ENCODE results near the gene CFAP58. TPM values are rescaled to one million over a fixed set of nuclear protein-coding genes. Genes with fewer than 3 reads are reported as not detected.

The CFAP58 gene
- total RNA-seq, 3 donors from 2014 or later, result 0.14 to 0.44 (median 0.17) TPM

DNA sequence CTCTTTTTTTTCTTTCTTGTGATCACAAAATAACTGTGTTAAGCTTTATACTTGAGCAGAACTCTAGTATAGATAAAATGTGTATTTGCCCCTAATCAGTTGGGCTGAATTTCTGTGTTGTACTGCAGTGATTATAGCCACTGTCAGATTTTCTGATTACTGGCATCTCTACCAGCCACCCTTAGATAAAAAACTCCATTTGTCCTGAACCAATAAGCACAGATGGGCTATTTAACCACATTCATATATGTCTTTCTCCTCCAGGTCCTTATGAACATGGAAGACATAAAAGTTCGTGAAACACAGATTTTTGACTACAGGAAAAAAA is 38.3 kb downstream of the CFAP58 start:
- no peak for TF ChIP-seq CTCF (IDR thresholded peaks at IDR 0.05)
- DNase-seq (no peak), ATAC-seq (no peak)
- Histone ChIP-seq H3K4me3 (no peak overlapping the region), H3K36me3 (ENCODE audit: low read depth) (no peaks in the 10 kb centered on the region), H3K9me3 (no peaks in the 10 kb centered on the region), H3K4me1 (ENCODE audit: low read depth) (no peaks in the 10 kb centered on the region)
- intact Hi-C loops (cut with DNase I, micrococcal nuclease), result no loop called here

DNA sequence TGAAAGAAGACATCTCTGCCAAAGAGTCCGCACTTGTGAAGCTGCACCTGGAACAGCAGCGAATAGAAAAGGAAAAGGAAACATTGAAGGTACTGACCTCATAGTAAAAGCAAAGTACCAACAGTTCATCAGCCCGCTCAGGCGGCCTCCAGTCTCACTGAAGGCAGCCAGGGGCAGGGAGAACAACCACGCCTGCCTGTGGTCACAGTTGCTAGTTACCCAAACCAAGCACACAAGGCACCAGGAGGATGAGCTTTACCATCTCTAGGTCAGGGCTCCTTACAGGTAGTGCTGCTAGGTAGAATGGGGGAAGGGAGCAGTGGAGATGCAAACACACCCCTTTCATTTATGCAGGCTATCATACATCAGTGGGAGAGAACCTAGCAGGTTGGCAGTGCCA is 39.8 kb downstream of the CFAP58 start:
- H3K9me3 ChIP-seq, result no peaks in the 10 kb centered on the region
- DNase-seq (no peak), ATAC-seq (no peak)
- no peaks in the 10 kb centered on the region for H3K4me1 ChIP-seq (ENCODE audit: low read depth)
- intact Hi-C loops (cut with DNase I, micrococcal nuclease), result no loop called here
- TF ChIP-seq CTCF (IDR thresholded peaks at IDR 0.05), result no peak
- no peak overlapping the region for H3K4me3 ChIP-seq
- H3K36me3 ChIP-seq (ENCODE audit: low read depth), result no peaks in the 10 kb centered on the region

DNA sequence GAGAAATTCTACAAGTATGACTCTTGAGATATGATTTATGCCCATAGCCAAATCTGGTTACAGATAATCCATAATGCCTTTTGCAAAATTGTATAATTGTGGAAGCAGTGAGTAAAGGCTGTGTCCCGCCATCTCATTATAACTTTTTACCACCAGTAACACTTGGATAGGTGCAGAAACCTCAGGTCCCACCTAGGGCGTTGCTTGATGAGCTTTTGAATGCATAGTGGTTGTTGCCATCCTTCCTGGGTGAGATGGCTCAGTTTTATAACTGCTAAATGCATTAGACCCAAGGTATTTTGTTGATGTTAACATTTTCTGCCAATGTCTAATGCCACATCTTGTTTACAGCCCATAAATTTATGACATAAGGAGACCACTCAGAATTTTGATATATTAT is 42.9 kb downstream of the CFAP58 start:
- ATAC-seq (no peak), DNase-seq (no peak)
- no peak for TF ChIP-seq CTCF (IDR thresholded peaks at IDR 0.05)
- Histone ChIP-seq H3K4me1 (ENCODE audit: low read depth) (no peaks in the 10 kb centered on the region), H3K4me3 (no peak overlapping the region), H3K9me3 (no peaks in the 10 kb centered on the region), H3K36me3 (ENCODE audit: low read depth) (no peaks in the 10 kb centered on the region)
- intact Hi-C loops (cut with DNase I, micrococcal nuclease), result no loop called here

DNA sequence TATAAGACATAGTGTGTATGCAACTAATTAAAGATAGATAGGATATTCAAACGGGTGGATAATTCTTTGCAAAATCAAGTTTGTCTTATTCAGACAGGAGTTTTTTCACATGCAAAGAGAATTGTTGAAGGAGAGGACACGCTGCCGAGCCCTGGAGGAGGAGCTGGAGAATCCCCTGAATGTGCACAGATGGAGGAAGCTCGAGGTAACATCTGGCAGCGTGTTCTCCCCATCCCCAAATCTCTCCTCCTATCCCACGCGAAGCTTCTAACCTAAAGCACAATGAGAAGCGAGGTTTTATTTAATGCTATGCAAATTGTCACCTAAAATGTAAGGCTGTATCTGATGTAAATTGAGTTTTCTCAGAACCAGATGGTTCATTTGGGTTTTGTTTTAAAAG is 50.0 kb downstream of the CFAP58 start:
- H3K36me3 ChIP-seq (ENCODE audit: low read depth), result no peaks in the 10 kb centered on the region
- H3K4me1 ChIP-seq (ENCODE audit: low read depth), result no peaks in the 10 kb centered on the region
- no peak overlapping the region for H3K4me3 ChIP-seq
- H3K9me3 ChIP-seq, result no peaks in the 10 kb centered on the region
- intact Hi-C loops (cut with DNase I, micrococcal nuclease), result no loop called here
- no peak for TF ChIP-seq CTCF (IDR thresholded peaks at IDR 0.05)
- no peak for ATAC-seq
- DNase-seq, result no peak

- DNase-seq (no peak), ATAC-seq (no peak)
- H3K9me3 ChIP-seq, result no peaks in the 10 kb centered on the region
- H3K36me3 ChIP-seq (ENCODE audit: low read depth), result no peaks in the 10 kb centered on the region
- no peak overlapping the region for H3K4me3 ChIP-seq
- intact Hi-C loops (cut with DNase I, micrococcal nuclease), result no loop called here
- TF ChIP-seq CTCF (IDR thresholded peaks at IDR 0.05), result no peak
- no peaks in the 10 kb centered on the region for H3K4me1 ChIP-seq (ENCODE audit: low read depth)
Observed at GRCh38 chr10:104406715-104407650, 53.4 kb downstream of the CFAP58 start.
